Measurements from ENCODE around the gene TPPP2. TPM values are rescaled to one million over a fixed set of nuclear protein-coding genes. Genes with fewer than 3 reads are reported as not detected.
A peak's percentile ranks its signal among the peaks of the same experiment; 100 is the strongest.

TPPP2 gene
- total RNA-seq, 2 donors from 2014 or later, result 0.94 TPM; not detected in 1

DNA sequence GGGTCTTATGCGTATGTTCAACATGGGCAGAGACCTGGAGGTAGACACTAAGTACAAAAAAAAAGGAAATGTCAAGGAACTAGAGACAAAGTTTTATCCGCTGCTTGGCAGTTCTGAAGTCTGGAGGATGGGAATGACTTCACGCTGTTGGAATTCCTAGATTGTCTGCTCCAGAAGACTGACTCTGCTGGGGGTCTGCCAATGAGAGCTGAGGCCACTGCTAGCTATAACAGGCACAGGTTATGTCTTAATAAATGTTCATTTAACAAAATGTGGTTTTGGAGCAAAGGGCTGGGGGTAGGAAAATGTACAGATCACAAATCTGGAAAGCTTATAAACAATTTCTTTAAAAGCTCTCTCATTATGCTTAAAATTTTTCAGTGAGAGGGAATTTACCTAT, 33.5 kb downstream of the TPPP2 start:
- H3K4me1 ChIP-seq, result no peaks in the 10 kb centered on the region
- H3K36me3 ChIP-seq, result no peaks in the 10 kb centered on the region
- no peak overlapping the region for H3K27ac ChIP-seq
- H3K9ac ChIP-seq (ENCODE audit: low read depth in 2 of 2, low read length in 2 of 2), result no peak overlapping the region
- no peak for DNase-seq
- intact Hi-C loops (cut with DNase I), result no loop called here
- no peaks in the 10 kb centered on the region for H3K9me3 ChIP-seq
- no peak overlapping the region for H3K4me3 ChIP-seq
- TF ChIP-seq, protein P1, sequence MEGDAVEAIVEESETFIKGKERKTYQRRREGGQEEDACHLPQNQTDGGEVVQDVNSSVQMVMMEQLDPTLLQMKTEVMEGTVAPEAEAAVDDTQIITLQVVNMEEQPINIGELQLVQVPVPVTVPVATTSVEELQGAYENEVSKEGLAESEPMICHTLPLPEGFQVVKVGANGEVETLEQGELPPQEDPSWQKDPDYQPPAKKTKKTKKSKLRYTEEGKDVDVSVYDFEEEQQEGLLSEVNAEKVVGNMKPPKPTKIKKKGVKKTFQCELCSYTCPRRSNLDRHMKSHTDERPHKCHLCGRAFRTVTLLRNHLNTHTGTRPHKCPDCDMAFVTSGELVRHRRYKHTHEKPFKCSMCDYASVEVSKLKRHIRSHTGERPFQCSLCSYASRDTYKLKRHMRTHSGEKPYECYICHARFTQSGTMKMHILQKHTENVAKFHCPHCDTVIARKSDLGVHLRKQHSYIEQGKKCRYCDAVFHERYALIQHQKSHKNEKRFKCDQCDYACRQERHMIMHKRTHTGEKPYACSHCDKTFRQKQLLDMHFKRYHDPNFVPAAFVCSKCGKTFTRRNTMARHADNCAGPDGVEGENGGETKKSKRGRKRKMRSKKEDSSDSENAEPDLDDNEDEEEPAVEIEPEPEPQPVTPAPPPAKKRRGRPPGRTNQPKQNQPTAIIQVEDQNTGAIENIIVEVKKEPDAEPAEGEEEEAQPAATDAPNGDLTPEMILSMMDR (IDR thresholded peaks at IDR 0.05), result no peak
- H3K27me3 ChIP-seq, result no peaks in the 10 kb centered on the region

DNA sequence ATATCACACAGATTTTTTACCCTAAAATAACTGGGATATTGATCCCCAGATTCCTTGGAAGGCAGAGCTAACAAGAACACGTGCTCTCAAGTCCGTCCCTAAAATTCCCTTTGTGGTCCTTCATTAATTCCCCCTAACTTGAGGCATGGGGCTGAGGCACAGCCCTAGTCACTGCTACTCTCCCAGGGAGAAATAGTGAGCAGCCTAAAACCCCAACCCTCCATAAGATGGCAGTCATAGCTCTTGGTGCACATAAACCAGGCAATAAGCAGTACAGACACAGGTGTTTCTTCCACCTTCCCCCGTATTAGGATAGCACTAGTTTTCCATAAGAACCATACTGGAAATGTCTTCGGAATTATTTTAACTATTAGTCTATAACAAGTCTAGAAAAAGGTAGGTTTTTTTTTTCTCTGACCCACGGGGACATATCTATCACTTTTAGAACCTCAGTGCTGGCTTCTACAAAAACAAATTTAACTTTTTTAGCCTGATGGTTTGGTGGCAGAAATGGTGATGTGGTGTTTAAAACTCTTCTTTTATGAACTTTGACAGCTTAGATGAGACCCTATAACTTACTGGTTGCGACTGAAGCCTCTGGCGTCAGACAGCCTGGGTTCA, 37.0 kb downstream of the TPPP2 start:
- no peak for DNase-seq
- H3K9ac ChIP-seq (ENCODE audit: low read depth in 2 of 2, low read length in 2 of 2), result no peak overlapping the region
- intact Hi-C loops (cut with DNase I), result loop anchor here (5.0 kb wide), 1 partner anchor 40 kb away; no protein-coding TSS in a partner anchor
- H3K27ac ChIP-seq, result no peak overlapping the region
- TF ChIP-seq, protein P1 (IDR thresholded peaks at IDR 0.05), result no peak
- H3K4me1 ChIP-seq, result peaks cover 7% of the 10 kb centered on the region
- no peaks in the 10 kb centered on the region for H3K9me3 ChIP-seq
- H3K27me3 ChIP-seq, result no peaks in the 10 kb centered on the region
- H3K36me3 ChIP-seq, result no peaks in the 10 kb centered on the region
- no peak overlapping the region for H3K4me3 ChIP-seq

DNA sequence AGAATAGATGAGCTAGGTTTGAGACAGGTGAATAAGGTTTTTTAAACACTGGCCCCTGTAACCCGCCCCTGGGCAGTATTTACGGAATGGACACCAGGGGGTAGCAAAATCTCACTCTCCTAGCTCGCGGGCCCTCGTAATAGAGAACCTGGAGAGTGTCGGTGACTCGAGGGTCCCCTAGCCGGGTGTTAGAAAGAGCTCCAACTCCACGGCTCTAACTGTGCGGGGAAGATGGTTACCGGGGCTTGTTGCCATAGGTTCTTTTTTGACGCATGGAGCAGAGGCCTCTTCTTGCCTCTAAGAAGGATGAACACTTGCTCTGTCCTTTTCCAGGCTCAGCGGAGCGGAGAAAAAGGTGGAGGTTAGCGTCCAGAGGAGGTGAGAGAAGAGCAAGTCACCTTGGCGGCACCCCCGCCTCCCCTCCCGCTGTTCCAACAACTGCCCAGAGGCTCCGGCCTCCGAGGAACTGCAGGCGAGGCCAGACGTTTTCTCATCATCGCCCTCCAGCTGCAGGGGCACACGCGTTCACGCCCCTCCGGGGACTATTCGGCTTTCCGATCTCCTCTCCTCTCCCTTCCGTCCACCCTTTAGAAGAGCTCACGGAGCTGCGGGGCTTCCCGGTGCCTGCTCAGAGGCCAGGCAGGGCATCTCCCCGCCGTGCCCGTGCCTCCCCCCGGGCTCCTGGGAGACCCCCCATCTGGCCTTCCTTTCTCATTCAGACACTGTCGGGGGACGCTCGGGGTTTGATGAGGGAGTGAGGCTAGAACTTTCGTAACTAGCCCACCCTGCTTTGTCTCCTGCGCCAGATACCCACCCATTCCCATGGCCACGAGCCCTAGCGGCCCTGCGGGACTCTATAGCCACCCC, 38.7 kb downstream of the TPPP2 start:
- H3K4me1 ChIP-seq, result peaks cover 14% of the 10 kb centered on the region
- peak overlapping the region; percentile 90 for H3K27ac ChIP-seq
- no peaks in the 10 kb centered on the region for H3K36me3 ChIP-seq
- peak overlapping the region; percentile 64 to 77 for H3K9ac ChIP-seq (ENCODE audit: low read depth in 2 of 2, low read length in 2 of 2)
- H3K27me3 ChIP-seq, result no peaks in the 10 kb centered on the region
- H3K9me3 ChIP-seq, result no peaks in the 10 kb centered on the region
- DNase-seq, result peak; percentile 73
- H3K4me3 ChIP-seq, result peak overlapping the region; percentile 68
- TF ChIP-seq, protein P1 (IDR thresholded peaks at IDR 0.05), result peak; percentile 44
- intact Hi-C loops (cut with DNase I), result loop anchor here (2.0 to 5.0 kb wide), 2 partner anchors 22 to 39 kb away; no protein-coding TSS in a partner anchor

DNA sequence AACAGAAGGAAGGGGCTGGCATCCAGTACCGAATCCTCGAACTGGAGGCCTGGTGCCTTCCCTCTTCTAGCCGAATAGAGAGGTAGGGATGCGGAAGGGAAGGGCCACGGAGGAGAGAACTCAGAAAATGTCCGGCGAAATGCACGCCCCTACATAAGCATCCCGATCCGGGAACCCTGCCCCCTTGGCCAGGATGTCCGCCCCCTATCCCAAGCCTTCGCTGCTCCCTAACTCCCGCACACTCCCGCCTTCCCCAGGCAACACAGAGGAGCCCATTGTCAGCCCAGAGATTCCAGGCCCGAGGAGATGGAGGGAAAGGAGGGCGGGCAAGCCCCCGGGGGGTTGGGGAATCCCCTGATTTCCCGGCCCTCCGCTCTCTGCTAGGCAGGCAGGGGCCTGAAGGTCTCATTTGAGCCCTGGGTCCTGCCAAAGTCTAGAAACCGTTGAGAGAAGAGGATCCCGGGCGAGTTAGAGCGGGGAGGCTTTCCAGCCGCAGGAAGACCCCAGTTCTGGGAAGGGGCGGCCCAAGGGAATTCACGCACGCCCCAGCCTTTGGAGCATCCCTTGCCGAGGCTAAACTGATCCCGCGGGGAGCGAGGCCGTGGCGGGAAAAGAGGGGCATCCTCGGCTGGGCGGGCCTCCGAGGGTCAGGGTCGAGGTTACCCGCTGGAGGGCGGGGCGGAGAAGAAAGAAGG, 39.5 kb downstream of the TPPP2 start:
- intact Hi-C loops (cut with DNase I), result loop anchor here (2.0 to 5.0 kb wide), 2 partner anchors 21 to 38 kb away; no protein-coding TSS in a partner anchor
- peak overlapping the region; percentile 90 for H3K27ac ChIP-seq
- H3K9ac ChIP-seq (ENCODE audit: low read depth in 2 of 2, low read length in 2 of 2), result peak overlapping the region; percentile 64 to 77
- peaks cover 3% of the 10 kb centered on the region for H3K36me3 ChIP-seq
- H3K27me3 ChIP-seq, result no peaks in the 10 kb centered on the region
- peak overlapping the region; percentile 68 for H3K4me3 ChIP-seq
- H3K4me1 ChIP-seq, result peaks cover 14% of the 10 kb centered on the region
- no peaks in the 10 kb centered on the region for H3K9me3 ChIP-seq
- DNase-seq, result no peak
- TF ChIP-seq, protein P1 (IDR thresholded peaks at IDR 0.05), result no peak

DNA sequence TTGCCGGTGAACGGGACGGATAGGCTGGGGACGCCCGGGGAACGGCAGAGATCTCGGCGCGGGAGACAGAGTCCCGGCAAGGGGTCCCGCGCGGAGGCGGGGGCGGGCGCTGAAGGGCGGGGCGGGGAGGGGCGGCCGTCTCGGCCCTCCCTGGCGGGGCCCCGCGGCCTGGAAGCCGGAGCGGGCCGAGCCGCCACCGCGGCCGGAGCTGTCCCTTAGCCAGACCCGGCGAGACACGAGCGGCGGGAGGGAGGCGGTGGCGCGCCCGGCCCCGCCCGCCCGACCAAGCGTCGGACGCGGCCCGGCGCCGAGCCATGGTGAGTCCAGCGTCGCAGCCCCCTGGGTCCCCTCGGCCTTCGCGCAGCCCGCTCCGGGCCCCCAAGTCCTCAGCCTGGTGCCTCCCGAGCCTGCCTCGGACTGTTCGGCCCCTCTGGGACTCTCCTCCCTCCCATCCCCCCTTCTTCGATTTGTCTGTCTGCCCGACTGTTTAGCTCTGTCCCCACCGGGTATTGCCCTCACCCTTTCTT, 40.1 kb downstream of the TPPP2 start, which contains the start of gene ARHGEF40:
Gene ARHGEF40 (plus strand): TSS at position 222 of the 527 bp plus-strand sequence. CDS start 93 bp downstream, at position 315.
- TF ChIP-seq, protein P1 (IDR thresholded peaks at IDR 0.05), result no peak
- intact Hi-C loops (cut with DNase I), result no loop called here
- Histone ChIP-seq H3K9ac (ENCODE audit: low read depth in 2 of 2, low read length in 2 of 2) (peak within 1 kb of the TSS; percentile 91 to 99), H3K27ac (peak within 1 kb of the TSS; percentile 90), H3K4me3 (peak within 1 kb of the TSS; percentile 68), H3K36me3 (peaks cover 4% of the 10 kb centered on the region), H3K4me1 (peaks cover 14% of the 10 kb centered on the region), H3K9me3 (no peaks in the 10 kb centered on the region), H3K27me3 (no peaks in the 10 kb centered on the region)
- peak; percentile 74 for DNase-seq
